HCT116 (cell line): ENCODE measurements around the gene KCNJ1. TPM values are rescaled to one million over a fixed set of nuclear protein-coding genes. Genes with fewer than 3 reads are reported as not detected.

Source experiments
- ATAC-seq: fragments of 200-7000 bp; cut with Tn5 transposase; 2 replicates; pipeline ENCODE4 v1.9.1; 2020; ENCODE audit warnings: mild to moderate bottlenecking, moderate library complexity
- BruUV-seq: library from RNA; stranded (reverse); fragments of 400-500 nt; replicated peaks from 2 replicates; lab custom pipeline; 2021; lab: Mats Ljungman, UMichigan
- CTCF ChIA-PET: fragments of 300-600 bp; sonication (Branson Sonifier 250); formaldehyde crosslinking; loops from one replicate; lab custom pipeline; 2021; ENCODE audit warnings: antibody characterized with exemption; lab: Charles Lee
- POLR2A ChIA-PET: fragments of 300-600, 350-600 bp; sonication (Branson Sonifier 250); formaldehyde crosslinking; loops from one replicate; lab custom pipeline; 2021; ENCODE audit warnings: antibody characterized with exemption; lab: Charles Lee
- RAD21 ChIA-PET, 2 experiments: fragments of 300-600 bp; sonication (Branson Sonifier 250); formaldehyde crosslinking; loops; one replicate each; lab custom pipeline; 2023; ENCODE audit warnings: low total read pairs in 2 of 2; ENCODE audit not compliant: uncharacterized antibody in 2 of 2, unreplicated experiment in 2 of 2, low non-redundant PET in 1 of 2; lab: Charles Lee
- DNase-seq: peaks from one replicate; pipeline ENCODE4 v3.0.0-alpha.2; 2010; ENCODE audit warnings: low read depth, low spot score
- H2AFZ ChIP-seq: fragments of 200-600 bp; shearing (Covaris generic), sonication (generic); 2 replicates; pipeline ENCODE4 v1.6.1; 2017; ENCODE audit warnings: low read depth, mixed run types, mixed read lengths, antibody characterized with exemption, low read length; ENCODE audit not compliant: poor library complexity, severe bottlenecking
- H3K27ac ChIP-seq: 2 replicates; pipeline ENCODE4 v1.5.1; 2012; ENCODE audit warnings: low read depth, low read length
- H3K27me3 ChIP-seq: fragments of 200-600 bp; sonication (generic); 2 replicates; pipeline ENCODE4 v1.6.1; 2016; ENCODE audit warnings: mixed run types, low read length, mixed read lengths; ENCODE audit not compliant: insufficient read depth
- H3K36me3 ChIP-seq, 2 experiments: fragments of 200-500 bp in 1 of 2; fragments of 200-600 bp in 1 of 2; sonication (Bioruptor generic) in 1 of 2; sonication (generic) in 1 of 2; 2 replicates each; pipeline versions ENCODE4 v1.5.1 to v1.6.1; 2014 to 2016; ENCODE audit warnings: low read length in 2 of 2, inconsistent platforms in 1 of 2, mixed read lengths in 1 of 2, mixed run types in 1 of 2; ENCODE audit not compliant: insufficient read depth in 2 of 2, control insufficient read depth in 1 of 2
- H3K4me1 ChIP-seq, 2 experiments: fragments of 200-600 bp in 1 of 2; sonication (generic) in 1 of 2; 2 replicates each; pipeline versions ENCODE4 v1.5.1 to v1.6.1; 2012 to 2017; ENCODE audit warnings: low read length in 2 of 2, inconsistent platforms in 1 of 2, mild to moderate bottlenecking in 1 of 2, mixed read lengths in 1 of 2, mixed run types in 1 of 2, moderate library complexity in 1 of 2; ENCODE audit not compliant: insufficient read depth in 2 of 2, control insufficient read depth in 1 of 2
- H3K4me2 ChIP-seq: fragments of 200-600 bp; sonication (generic); 2 replicates; pipeline ENCODE4 v1.6.1; 2017; ENCODE audit warnings: mixed run types, low read length, mixed read lengths
- H3K4me3 ChIP-seq, 2 experiments: fragments of 200-600 bp in 1 of 2; sonication (generic) in 1 of 2; replicated peaks in 1 of 2; 2 replicates each; pipeline ENCODE4 v1.5.1; 2011 to 2016; ENCODE audit warnings: low read length in 2 of 2, control low read depth in 1 of 2, low read depth in 1 of 2, mild to moderate bottlenecking in 1 of 2, mixed read lengths in 1 of 2, mixed run types in 1 of 2
- H3K79me2 ChIP-seq: fragments of 200-600 bp; sonication (generic); 2 replicates; pipeline ENCODE4 v1.6.1; 2017; ENCODE audit warnings: mild to moderate bottlenecking, mixed run types, low read length, moderate library complexity, mixed read lengths; ENCODE audit not compliant: insufficient read depth
- H3K9ac ChIP-seq: fragments of 200-600 bp; sonication (generic); 2 replicates; pipeline ENCODE4 v1.6.1; 2016; ENCODE audit warnings: low read length, mixed read lengths
- H3K9me2 ChIP-seq: fragments of 200-600 bp; sonication (generic), shearing (Covaris generic); 2 replicates; pipeline ENCODE4 v1.6.1; 2017; ENCODE audit warnings: mixed run types, mild to moderate bottlenecking, moderate library complexity; ENCODE audit not compliant: insufficient read depth
- H3K9me3 ChIP-seq, 2 experiments: fragments of 200-500 bp in 1 of 2; fragments of 200-600 bp in 1 of 2; sonication (Bioruptor generic) in 1 of 2; sonication (generic) in 1 of 2; 2 replicates each; pipeline ENCODE4 v1.6.1; 2014 to 2017; ENCODE audit warnings: low read length in 2 of 2, mixed read lengths in 2 of 2, inconsistent platforms in 1 of 2, low read depth in 1 of 2, mild to moderate bottlenecking in 1 of 2, mixed run types in 1 of 2, moderate library complexity in 1 of 2; ENCODE audit not compliant: control insufficient read depth in 1 of 2, insufficient read depth in 1 of 2
- H4K20me1 ChIP-seq: fragments of 200-600 bp; sonication (generic), shearing (Covaris generic); 2 replicates; pipeline ENCODE4 v1.6.1; 2017; ENCODE audit warnings: mixed run types, mild to moderate bottlenecking, moderate library complexity; ENCODE audit not compliant: insufficient read depth
- ATF3 ChIP-seq: IDR thresholded peaks from 2 replicates; pipeline ENCODE4 v1.6.1; 2012
- CBX3 ChIP-seq: IDR thresholded peaks from 2 replicates; pipeline ENCODE4 v1.6.1; 2012; ENCODE audit warnings: low read depth
- EGR1 ChIP-seq: IDR thresholded peaks from 2 replicates; pipeline ENCODE4 v1.6.1; 2012; ENCODE audit warnings: low read depth
- ELF1 ChIP-seq: IDR thresholded peaks from 2 replicates; pipeline ENCODE4 v1.6.1; 2012; ENCODE audit warnings: low read depth, borderline replicate concordance
- EZH2phosphoT487 ChIP-seq: fragments of 200-600 bp; IDR thresholded peaks from 2 replicates; pipeline ENCODE4 v1.6.1; 2018; ENCODE audit warnings: antibody characterized with exemption, borderline replicate concordance
- FOSL1 ChIP-seq: IDR thresholded peaks from 2 replicates; pipeline ENCODE4 v1.6.1; 2012; ENCODE audit warnings: low read depth
- JUND ChIP-seq: IDR thresholded peaks from 2 replicates; pipeline ENCODE4 v1.6.1; 2012
- MAX ChIP-seq: IDR thresholded peaks from 2 replicates; pipeline ENCODE4 v1.6.1; 2012
- POLR2A ChIP-seq: IDR thresholded peaks from 2 replicates; pipeline ENCODE4 v1.7.0; 2011; ENCODE audit warnings: borderline replicate concordance; ENCODE audit not compliant: insufficient read depth, insufficient read length; ENCODE audit errors: extremely low read depth
- POLR2AphosphoS5 ChIP-seq: IDR thresholded peaks from 2 replicates; pipeline ENCODE4 v1.6.1; 2011; ENCODE audit warnings: mild to moderate bottlenecking, low read depth, low read length, moderate library complexity
- RAD21 ChIP-seq: IDR thresholded peaks from 2 replicates; pipeline ENCODE4 v1.6.1; 2012; ENCODE audit warnings: low read depth, mild to moderate bottlenecking
- REST ChIP-seq: IDR thresholded peaks from 2 replicates; pipeline ENCODE4 v1.6.1; 2012; ENCODE audit warnings: low read depth
- SP1 ChIP-seq: IDR thresholded peaks from 2 replicates; pipeline ENCODE4 v1.6.1; 2012; ENCODE audit warnings: low read depth
- SRF ChIP-seq: IDR thresholded peaks from 2 replicates; pipeline ENCODE4 v1.6.1; 2012; ENCODE audit warnings: low read depth
- TCF7L2 ChIP-seq: IDR thresholded peaks from 2 replicates; pipeline ENCODE4 v1.7.0; 2011; ENCODE audit warnings: borderline replicate concordance, inconsistent platforms; ENCODE audit not compliant: insufficient read depth, insufficient read length; ENCODE audit errors: extremely low read depth
- YY1 ChIP-seq: IDR thresholded peaks from 2 replicates; pipeline ENCODE4 v1.6.1; 2011; ENCODE audit warnings: low read length, low read depth, moderate library complexity, mild to moderate bottlenecking; ENCODE audit not compliant: insufficient replicate concordance; ENCODE audit errors: extremely low read depth
- ZFX ChIP-seq: fragments of 450-650 bp; IDR thresholded peaks from 2 replicates; pipeline ENCODE4 v1.6.1; 2017
- ZNF274 ChIP-seq: fragments of 200-500 bp; sonication (Bioruptor generic); IDR thresholded peaks from 2 replicates; pipeline ENCODE4 v1.6.1; 2014; ENCODE audit warnings: mild to moderate bottlenecking, low read depth, low read length, inconsistent platforms
- intact Hi-C: fragments of 100-400 bp; cut with micrococcal nuclease; formaldehyde crosslinking; loops from 2 replicates; pipeline ENCODE4 v1.10.0; 2022
- total RNA-seq: library from RNA; stranded (reverse); gene quantifications from one replicate; pipeline ENCODE4 v1.2.1, GENCODE V29; 2021; ENCODE audit not compliant: unreplicated experiment

The KCNJ1 gene
- total RNA-seq, 1 experiment from 2014 or later, result 0.15 TPM

GRCh38 chr11:128896356-128896755 lies 29.3 kb upstream of the KCNJ1 start:
- intact Hi-C loops, result no loop called here
- H3K27ac ChIP-seq, result no peak overlapping the region
- H3K9me3 ChIP-seq, result no peaks in the 10 kb centered on the region
- ATAC-seq (0 out of 2 replicates have a peak, but pooled peaks have one; percentile 17), DNase-seq (no peak)
- no peaks in the 10 kb centered on the region for H3K79me2 ChIP-seq
- H3K4me3 ChIP-seq, result no peak overlapping the region
- TF ChIP-seq SP1, result no peak
- TF ChIP-seq FOSL1, result no peak
- TF ChIP-seq POLR2AphosphoS5, result no peak
- TF ChIP-seq REST, result no peak
- no peak for TF ChIP-seq YY1
- TF ChIP-seq RAD21, result no peak
- no peak for TF ChIP-seq POLR2A
- no peak for TF ChIP-seq ATF3
- no peak for TF ChIP-seq ELF1
- TF ChIP-seq EGR1, result no peak
- no peak for TF ChIP-seq MAX
- no peak for TF ChIP-seq SRF
- TF ChIP-seq JUND, result no peak
- TF ChIP-seq CBX3, result no peak
- no peak for TF ChIP-seq ZFX
- TF ChIP-seq ZNF274, result no peak
- TF ChIP-seq TCF7L2, result no peak
- TF ChIP-seq EZH2phosphoT487, result no peak
- CTCF ChIA-PET, result no interaction called here
- no peak overlapping the region for H2AFZ ChIP-seq
- H3K9me2 ChIP-seq, result no peaks in the 10 kb centered on the region
- H3K36me3 ChIP-seq, result no peaks in the 10 kb centered on the region
- no peak overlapping the region for H3K9ac ChIP-seq
- POLR2A ChIA-PET, result no interaction called here
- RAD21 ChIA-PET, result no interaction called here
- BruUV-seq, result no TSS peak
- no peak overlapping the region for H3K4me2 ChIP-seq
- H3K4me1 ChIP-seq, result peaks cover 8 to 11% of the 10 kb centered on the region in 2 experiments; a peak in 2 of 4 replicates
- H4K20me1 ChIP-seq, result no peaks in the 10 kb centered on the region
- no peaks in the 10 kb centered on the region for H3K27me3 ChIP-seq
